ENCODE data around the gene QRFPR. TPM values are rescaled to one million over a fixed set of nuclear protein-coding genes. Genes with fewer than 3 reads are reported as not detected.

The QRFPR gene
- polyA plus RNA-seq, 4 donors, result 0.90 to 1.8 (median 1.8) TPM

Other genes with a start within 250 kb of the QRFPR start
- 1 to 10 TPM in 3 of 4 donors, under 1 TPM in 1; 0.79 to 2.3 (median 2.1) TPM for gene TNIP3, start 216.7 kb downstream of the QRFPR start, polyA plus RNA-seq (ENCODE audit: insufficient read length in 4 of 4)

Measured in left renal cortex interstitium (tissue), 4 donors.